OCI-LY1 (cell line): Measurements from ENCODE around the gene PDZK1IP1.

Source experiments
- H2AFZ ChIP-seq: fragments of 200-600 bp; sonication (generic), shearing (Covaris generic); 2 replicates; pipeline ENCODE4 v1.6.0; 2014; ENCODE audit warnings: antibody characterized with exemption, mild to moderate bottlenecking, low read length
- H3F3A ChIP-seq: fragments of 200-600 bp; sonication (generic), shearing (Covaris generic); 2 replicates; pipeline ENCODE4 v1.6.0; 2014; ENCODE audit warnings: mild to moderate bottlenecking, antibody characterized with exemption, low read length, moderate library complexity; ENCODE audit not compliant: insufficient read depth
- H3K27ac ChIP-seq: fragments of 200-600 bp; sonication (generic); 2 replicates; pipeline ENCODE4 v1.5.1; 2014; ENCODE audit warnings: low read length, mixed run types, mild to moderate bottlenecking, low read depth; ENCODE audit not compliant: poor library complexity, severe bottlenecking
- H3K27me3 ChIP-seq: fragments of 200-600 bp; sonication (generic); 2 replicates; pipeline ENCODE4 v1.6.0; 2014; ENCODE audit warnings: antibody characterized with exemption, mild to moderate bottlenecking, low read length, moderate library complexity; ENCODE audit not compliant: insufficient read depth
- H3K36me3 ChIP-seq: fragments of 200-600 bp; sonication (generic); 2 replicates; pipeline ENCODE4 v1.6.1; 2014; ENCODE audit warnings: mild to moderate bottlenecking, antibody characterized with exemption, low read length, moderate library complexity, mixed read lengths; ENCODE audit not compliant: insufficient read depth
- H3K4me1 ChIP-seq: fragments of 200-600 bp; sonication (generic); 2 replicates; pipeline ENCODE4 v1.5.1; 2014; ENCODE audit warnings: mild to moderate bottlenecking, low read length, moderate library complexity; ENCODE audit not compliant: insufficient read depth, severe bottlenecking
- H3K4me2 ChIP-seq: fragments of 200-600 bp; sonication (generic), shearing (Covaris generic); 2 replicates; pipeline ENCODE4 v1.6.1; 2014; ENCODE audit warnings: low read length
- H3K4me3 ChIP-seq: fragments of 200-600 bp; sonication (generic); 2 replicates; pipeline ENCODE4 v1.5.1; 2014; ENCODE audit warnings: low read length, low read depth, mild to moderate bottlenecking, mixed read lengths; ENCODE audit not compliant: poor library complexity, severe bottlenecking
- H3K79me2 ChIP-seq: fragments of 200-600 bp; shearing (Covaris generic); 2 replicates; pipeline ENCODE4 v1.6.1; 2016; ENCODE audit warnings: mixed run types, low read length, mixed read lengths; ENCODE audit not compliant: insufficient read depth
- H3K9ac ChIP-seq: fragments of 200-600 bp; sonication (generic), shearing (Covaris generic); 2 replicates; pipeline ENCODE4 v1.6.1; 2014; ENCODE audit warnings: mild to moderate bottlenecking, low read length, mixed read lengths
- H3K9me2 ChIP-seq: fragments of 200-600 bp; sonication (generic), shearing (Covaris generic); 2 replicates; pipeline ENCODE4 v1.6.1; 2014; ENCODE audit warnings: low read depth, mild to moderate bottlenecking, low read length, mixed read lengths
- H3K9me3 ChIP-seq: fragments of 200-600 bp; shearing (Covaris generic); 2 replicates; pipeline ENCODE4 v1.6.1; 2014; ENCODE audit warnings: low read length, mixed read lengths
- H4K20me1 ChIP-seq: fragments of 200-600 bp; sonication (generic), shearing (Covaris generic); 2 replicates; pipeline ENCODE4 v1.6.0; 2016; ENCODE audit warnings: mild to moderate bottlenecking, low read length; ENCODE audit not compliant: insufficient read depth
- EZH2 ChIP-seq: fragments of 200-600 bp; sonication (generic), shearing (Covaris generic); IDR thresholded peaks from 2 replicates; pipeline ENCODE4 v1.8.0; 2017; ENCODE audit warnings: borderline replicate concordance, mixed run types, mild to moderate bottlenecking, antibody characterized with exemption, low read length, moderate library complexity, mixed read lengths
- TF ChIP-seq, protein P1 (sequence below): fragments of 200-600 bp; sonication (generic), shearing (Covaris generic); IDR thresholded peaks from 2 replicates; pipeline ENCODE4 v1.5.1; 2017; ENCODE audit warnings: mild to moderate bottlenecking, antibody characterized with exemption, low read length, moderate library complexity, mixed read lengths

PDZK1IP1 gene

DNA sequence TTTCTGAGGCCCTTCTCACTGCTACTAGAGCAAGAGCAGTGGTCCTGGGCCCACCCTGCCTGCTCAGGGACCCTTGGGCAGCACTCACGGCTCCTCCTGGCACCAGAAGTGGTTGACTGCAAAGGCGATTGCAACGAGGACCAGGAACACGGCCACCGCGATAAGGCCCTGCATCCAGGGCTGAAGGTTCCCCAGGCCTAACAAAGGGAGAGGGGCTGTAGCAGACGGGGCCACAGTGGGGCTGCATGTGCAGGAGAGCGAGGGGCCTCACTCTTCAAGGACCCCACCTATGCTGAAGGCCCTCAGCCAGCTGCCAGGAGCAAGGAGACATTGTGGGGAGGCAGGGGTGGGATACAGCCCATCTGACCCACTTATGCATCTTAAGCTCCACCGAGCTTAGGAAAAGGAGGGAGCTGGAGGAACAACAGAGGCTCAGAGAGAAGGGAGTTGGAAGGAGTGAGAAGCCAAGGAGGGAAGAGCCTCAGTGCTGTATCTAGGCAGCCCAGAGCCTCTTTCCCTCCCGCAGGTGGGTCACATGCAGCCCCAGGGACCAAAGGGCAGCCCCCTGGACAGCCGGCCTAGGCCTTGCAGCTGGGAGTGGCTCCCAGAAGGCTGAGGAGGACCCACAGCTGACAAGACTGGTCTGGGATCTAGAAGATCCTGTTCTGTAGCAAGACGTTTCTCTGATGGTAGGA lies 2.5 kb downstream of the PDZK1IP1 start:
- Histone ChIP-seq H3K4me2 (no peak overlapping the region), H3K9me3 (no peaks in the 10 kb centered on the region), H3K4me3 (no peak overlapping the region), H4K20me1 (no peaks in the 10 kb centered on the region), H3F3A (no peaks in the 10 kb centered on the region), H3K27ac (no peak overlapping the region), H3K9me2 (no peaks in the 10 kb centered on the region), H3K36me3 (no peaks in the 10 kb centered on the region), H3K4me1 (no peaks in the 10 kb centered on the region), H3K9ac (no peak overlapping the region), H2AFZ (no peak overlapping the region), H3K79me2 (no peaks in the 10 kb centered on the region), H3K27me3 (no peaks in the 10 kb centered on the region; the same call in 1 of the 2 replicates)
- TF ChIP-seq, protein P1, sequence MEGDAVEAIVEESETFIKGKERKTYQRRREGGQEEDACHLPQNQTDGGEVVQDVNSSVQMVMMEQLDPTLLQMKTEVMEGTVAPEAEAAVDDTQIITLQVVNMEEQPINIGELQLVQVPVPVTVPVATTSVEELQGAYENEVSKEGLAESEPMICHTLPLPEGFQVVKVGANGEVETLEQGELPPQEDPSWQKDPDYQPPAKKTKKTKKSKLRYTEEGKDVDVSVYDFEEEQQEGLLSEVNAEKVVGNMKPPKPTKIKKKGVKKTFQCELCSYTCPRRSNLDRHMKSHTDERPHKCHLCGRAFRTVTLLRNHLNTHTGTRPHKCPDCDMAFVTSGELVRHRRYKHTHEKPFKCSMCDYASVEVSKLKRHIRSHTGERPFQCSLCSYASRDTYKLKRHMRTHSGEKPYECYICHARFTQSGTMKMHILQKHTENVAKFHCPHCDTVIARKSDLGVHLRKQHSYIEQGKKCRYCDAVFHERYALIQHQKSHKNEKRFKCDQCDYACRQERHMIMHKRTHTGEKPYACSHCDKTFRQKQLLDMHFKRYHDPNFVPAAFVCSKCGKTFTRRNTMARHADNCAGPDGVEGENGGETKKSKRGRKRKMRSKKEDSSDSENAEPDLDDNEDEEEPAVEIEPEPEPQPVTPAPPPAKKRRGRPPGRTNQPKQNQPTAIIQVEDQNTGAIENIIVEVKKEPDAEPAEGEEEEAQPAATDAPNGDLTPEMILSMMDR, result no peak
- TF ChIP-seq EZH2, result no peak

DNA sequence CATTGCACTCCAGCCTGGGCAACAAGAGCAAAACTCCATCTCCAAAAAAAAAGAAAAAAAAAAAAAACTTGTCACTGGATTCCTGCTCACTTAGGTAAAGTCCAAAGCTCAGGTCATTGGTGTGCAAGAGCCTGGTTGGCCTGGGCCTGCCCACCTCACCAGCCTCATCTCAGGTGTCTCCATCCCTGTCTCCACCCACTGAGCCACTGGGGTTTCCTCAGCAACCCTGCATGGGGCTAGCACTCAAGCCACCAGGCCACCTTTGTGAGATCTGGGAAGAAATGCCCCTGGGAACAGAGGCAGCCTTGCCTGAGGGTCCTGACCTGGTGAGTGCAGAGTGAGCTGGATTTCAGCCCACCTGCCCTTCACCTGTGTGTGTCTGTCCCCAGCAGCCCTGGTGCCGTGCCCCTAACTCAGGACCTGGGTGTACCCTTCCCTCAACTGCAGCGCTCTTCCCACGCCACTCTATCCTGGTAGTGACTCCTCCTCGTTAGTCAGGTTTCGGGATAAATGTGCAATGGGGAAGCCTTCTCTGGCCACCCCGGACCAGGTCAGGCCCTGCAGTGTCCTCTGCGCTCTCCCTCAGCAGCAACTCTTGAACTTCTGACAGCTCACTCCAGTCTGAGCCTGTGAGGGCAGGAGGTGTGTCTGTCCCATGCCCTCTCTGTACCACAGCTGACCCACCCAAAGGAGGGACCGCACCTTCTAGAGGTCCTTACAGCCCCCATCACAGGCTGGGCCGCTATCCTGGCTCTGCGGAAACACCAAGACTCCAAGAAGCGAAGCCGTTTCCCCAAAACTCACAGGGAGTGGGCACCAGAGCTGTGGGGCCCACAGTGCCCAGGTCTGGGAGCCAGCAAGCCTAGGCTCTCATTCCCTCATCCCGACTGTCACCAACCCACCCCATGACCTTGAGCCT lies 3.3 kb downstream of the PDZK1IP1 start:
- Histone ChIP-seq H2AFZ (no peak overlapping the region), H3K4me1 (no peaks in the 10 kb centered on the region), H3K4me2 (no peak overlapping the region), H3K79me2 (no peaks in the 10 kb centered on the region), H3F3A (no peaks in the 10 kb centered on the region), H3K9me2 (no peaks in the 10 kb centered on the region), H4K20me1 (no peaks in the 10 kb centered on the region), H3K36me3 (no peaks in the 10 kb centered on the region), H3K27me3 (no peaks in the 10 kb centered on the region; the same call in 1 of the 2 replicates), H3K9ac (no peak overlapping the region), H3K4me3 (no peak overlapping the region), H3K27ac (no peak overlapping the region), H3K9me3 (no peaks in the 10 kb centered on the region)
- TF ChIP-seq, protein P1, result no peak
- TF ChIP-seq EZH2, result no peak

DNA sequence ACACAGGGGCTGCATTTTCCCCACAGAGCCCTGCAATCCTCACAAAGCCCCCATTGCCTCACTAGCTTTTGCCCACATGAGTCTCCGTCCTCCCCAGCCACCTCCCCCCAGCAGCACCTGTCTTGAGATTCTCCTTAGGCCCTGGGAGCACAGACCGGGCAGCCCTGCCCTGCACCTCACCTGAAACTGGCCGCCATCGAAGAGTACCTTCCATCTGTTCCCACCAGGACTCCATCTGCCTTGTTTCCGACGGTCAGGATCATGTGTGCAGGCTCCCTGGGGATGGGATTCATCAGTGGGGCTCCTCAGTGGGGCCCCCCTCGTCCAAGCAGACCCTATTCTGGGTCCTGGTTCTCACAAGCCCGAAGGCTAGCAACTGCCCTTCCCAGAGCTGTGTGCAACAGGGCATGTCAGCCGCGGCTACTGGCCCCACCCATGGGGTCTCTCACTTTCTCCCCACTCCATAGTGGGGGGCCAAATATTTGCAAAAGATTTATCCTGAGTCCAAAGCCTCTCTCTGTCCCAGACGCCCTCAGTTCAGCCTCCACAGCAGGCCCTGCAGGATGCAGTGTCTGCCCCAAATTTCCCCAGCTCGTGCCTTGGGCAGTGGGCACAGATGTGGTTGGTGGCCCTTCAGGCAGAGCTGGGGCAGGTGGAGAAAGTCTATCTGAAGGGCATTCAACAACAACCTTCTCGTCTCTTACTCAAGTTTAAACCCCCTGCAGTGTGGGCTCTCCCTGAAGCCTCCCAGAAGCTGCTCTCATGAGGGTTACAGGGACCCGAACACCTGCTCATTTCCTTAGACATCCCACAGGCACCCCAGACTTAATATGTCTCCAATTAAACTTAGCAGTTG lies 4.8 kb downstream of the PDZK1IP1 start:
- H3K9ac ChIP-seq, result no peak overlapping the region
- no peak overlapping the region for H2AFZ ChIP-seq
- TF ChIP-seq, protein P1, result no peak
- no peak for TF ChIP-seq EZH2
- no peak overlapping the region for H3K4me3 ChIP-seq
- no peak overlapping the region for H3K4me2 ChIP-seq
- H3K79me2 ChIP-seq, result no peaks in the 10 kb centered on the region
- H3K9me3 ChIP-seq, result no peaks in the 10 kb centered on the region
- no peaks in the 10 kb centered on the region for H4K20me1 ChIP-seq
- H3K9me2 ChIP-seq, result no peaks in the 10 kb centered on the region
- no peaks in the 10 kb centered on the region for H3K36me3 ChIP-seq
- H3K27ac ChIP-seq, result no peak overlapping the region
- no peaks in the 10 kb centered on the region for H3K27me3 ChIP-seq
- H3F3A ChIP-seq, result no peaks in the 10 kb centered on the region
- H3K4me1 ChIP-seq, result no peaks in the 10 kb centered on the region
